Vagina (tissue), 2 donors: Measurements from ENCODE around the gene MICAL2. TPM values are rescaled to one million over a fixed set of nuclear protein-coding genes. Genes with fewer than 3 reads are reported as not detected.

Experiments used
- DNase-seq, 2 donors: peaks; one replicate each; pipeline ENCODE4 v3.0.0-alpha.2; 2017; ENCODE audit errors: extremely low spot score in 2 of 2
- H3K27ac ChIP-seq: fragments of 200-600 bp; sonication (generic); one replicate; pipeline ENCODE4 v1.5.1; 2019
- H3K27me3 ChIP-seq: fragments of 200-600 bp; sonication (generic); one replicate; pipeline ENCODE4 v1.5.1; 2019
- H3K36me3 ChIP-seq, 2 donors: fragments of 200-600 bp; sonication (generic); one replicate each; pipeline ENCODE4 v1.5.1; 2017 to 2019
- H3K4me1 ChIP-seq: fragments of 200-600 bp; sonication (generic); one replicate; pipeline ENCODE4 v1.5.1; 2019
- H3K4me3 ChIP-seq, 2 donors: fragments of 200-600 bp; sonication (generic); 1 replicate in 1 of 2; 2 replicates in 1 of 2; pipeline ENCODE4 v1.5.1; 2016 to 2019
- H3K9me3 ChIP-seq: fragments of 200-600 bp; sonication (generic); one replicate; pipeline ENCODE4 v1.5.1; 2019
- POLR2A ChIP-seq, 2 donors: fragments of 450-650 bp; IDR thresholded peaks; one replicate each; pipeline ENCODE4 v1.6.1; 2017; ENCODE audit warnings: antibody characterized with exemption in 2 of 2, mild to moderate bottlenecking in 2 of 2, moderate library complexity in 2 of 2
- POLR2AphosphoS5 ChIP-seq, 2 donors: sonication (generic); formaldehyde crosslinking; IDR thresholded peaks; one replicate each; pipeline ENCODE4 v1.9.0; 2017; ENCODE audit warnings: antibody characterized with exemption in 2 of 2, mild to moderate bottlenecking in 2 of 2, low read depth in 1 of 2; ENCODE audit not compliant: insufficient read depth in 1 of 2
- intact Hi-C: fragments of 100-400 bp; cut with DNase I; formaldehyde crosslinking; loops from one replicate; pipeline ENCODE4 v1.15.1; 2023
- total RNA-seq: library from RNA; depleted of rRNA; stranded (reverse); fragments of >200 nt; gene quantifications from one replicate; pipeline ENCODE4 v1.2.3, GENCODE V29; 2016
- TF ChIP-seq, protein P1 (sequence below), 3 experiments: fragments of 450-650 bp in 2 of 3; fragments of 200-600 bp in 1 of 3; sonication (generic) in 1 of 3; IDR thresholded peaks; one replicate each; pipeline ENCODE4 v1.5.1; 2017 to 2019; ENCODE audit warnings: antibody characterized with exemption in 3 of 3, mild to moderate bottlenecking in 2 of 3, moderate library complexity in 2 of 3

The MICAL2 gene
- total RNA-seq, 1 donor from 2014 or later = 41.7 TPM

DNA sequence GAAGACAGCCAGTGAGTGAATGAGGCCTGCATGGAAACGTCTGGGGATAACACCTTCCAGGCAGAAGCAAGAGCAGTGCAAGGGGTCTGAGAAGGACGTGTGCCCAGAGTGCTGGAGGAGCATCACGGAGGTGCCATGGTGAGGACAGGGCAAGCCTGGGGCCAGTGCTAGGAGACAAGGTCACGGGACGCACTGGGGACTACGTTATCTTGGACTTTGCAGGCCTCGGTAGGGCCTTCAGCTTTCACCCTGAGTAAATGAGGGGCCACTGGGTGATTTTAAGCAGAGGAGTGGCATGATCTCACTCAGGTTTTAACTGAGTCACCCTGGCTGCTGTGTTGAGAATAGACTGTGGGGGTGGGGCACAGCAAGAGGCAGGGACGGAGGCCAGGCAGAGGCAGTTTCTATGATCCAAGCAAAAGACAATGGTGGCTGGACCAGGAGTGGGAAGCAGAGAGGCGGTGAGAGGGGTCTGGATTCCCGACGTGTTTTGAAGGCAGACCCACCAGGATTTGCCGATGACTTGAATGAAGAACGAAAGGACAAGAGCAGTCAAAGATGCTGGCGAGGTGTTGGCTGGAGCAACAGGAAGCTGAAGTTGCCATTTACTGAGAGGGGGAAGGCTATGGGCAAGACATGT lies 164.3 kb downstream of the MICAL2 start:
- no peak overlapping the region for H3K4me3 ChIP-seq
- H3K9me3 ChIP-seq = no peaks in the 10 kb centered on the region
- no peaks in the 10 kb centered on the region for H3K27me3 ChIP-seq
- TF ChIP-seq POLR2AphosphoS5 (IDR thresholded peaks at IDR 0.05; ENCODE audit: insufficient read depth in 1 of 2, low read depth in 1 of 2) (no peak), POLR2A (IDR thresholded peaks at IDR 0.05) (no peak)
- TF ChIP-seq, protein P1, sequence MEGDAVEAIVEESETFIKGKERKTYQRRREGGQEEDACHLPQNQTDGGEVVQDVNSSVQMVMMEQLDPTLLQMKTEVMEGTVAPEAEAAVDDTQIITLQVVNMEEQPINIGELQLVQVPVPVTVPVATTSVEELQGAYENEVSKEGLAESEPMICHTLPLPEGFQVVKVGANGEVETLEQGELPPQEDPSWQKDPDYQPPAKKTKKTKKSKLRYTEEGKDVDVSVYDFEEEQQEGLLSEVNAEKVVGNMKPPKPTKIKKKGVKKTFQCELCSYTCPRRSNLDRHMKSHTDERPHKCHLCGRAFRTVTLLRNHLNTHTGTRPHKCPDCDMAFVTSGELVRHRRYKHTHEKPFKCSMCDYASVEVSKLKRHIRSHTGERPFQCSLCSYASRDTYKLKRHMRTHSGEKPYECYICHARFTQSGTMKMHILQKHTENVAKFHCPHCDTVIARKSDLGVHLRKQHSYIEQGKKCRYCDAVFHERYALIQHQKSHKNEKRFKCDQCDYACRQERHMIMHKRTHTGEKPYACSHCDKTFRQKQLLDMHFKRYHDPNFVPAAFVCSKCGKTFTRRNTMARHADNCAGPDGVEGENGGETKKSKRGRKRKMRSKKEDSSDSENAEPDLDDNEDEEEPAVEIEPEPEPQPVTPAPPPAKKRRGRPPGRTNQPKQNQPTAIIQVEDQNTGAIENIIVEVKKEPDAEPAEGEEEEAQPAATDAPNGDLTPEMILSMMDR (IDR thresholded peaks at IDR 0.05) = no peak
- H3K36me3 ChIP-seq = no peaks in the 10 kb centered on the region
- H3K27ac ChIP-seq = no peak overlapping the region
- intact Hi-C loops = loop anchor here (10.0 kb wide), 1 partner anchor 470 kb away; no protein-coding TSS in a partner anchor
- no peaks in the 10 kb centered on the region for H3K4me1 ChIP-seq
- DNase-seq = no peak

DNA sequence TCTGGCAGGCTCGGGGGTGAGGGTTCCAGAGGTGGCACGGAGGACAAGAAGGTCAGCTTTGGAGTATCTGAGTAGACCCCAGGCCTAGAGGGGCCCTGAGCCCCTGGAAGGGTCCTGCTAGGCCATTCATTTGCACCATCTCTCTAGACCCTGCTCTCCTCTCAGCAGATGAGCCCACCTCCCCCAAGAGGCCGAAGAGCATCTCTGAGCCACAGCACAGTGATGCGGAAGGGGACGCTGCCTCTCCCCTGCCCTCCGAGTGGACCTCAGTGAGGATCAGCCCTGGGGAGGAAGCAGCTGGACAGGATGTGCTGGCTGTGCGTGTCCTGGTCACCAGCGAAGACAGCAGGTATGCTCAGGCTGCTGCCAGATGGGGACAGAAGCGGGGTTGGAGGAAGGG lies 165.4 kb downstream of the MICAL2 start:
- no peaks in the 10 kb centered on the region for H3K4me1 ChIP-seq
- no peaks in the 10 kb centered on the region for H3K36me3 ChIP-seq
- H3K27ac ChIP-seq = no peak overlapping the region
- TF ChIP-seq, protein P1 (IDR thresholded peaks at IDR 0.05) = no peak
- TF ChIP-seq POLR2A (IDR thresholded peaks at IDR 0.05) (no peak), POLR2AphosphoS5 (IDR thresholded peaks at IDR 0.05; ENCODE audit: insufficient read depth in 1 of 2, low read depth in 1 of 2) (no peak)
- H3K27me3 ChIP-seq = no peaks in the 10 kb centered on the region
- DNase-seq = no peak
- intact Hi-C loops = loop anchor here (10.0 kb wide), 1 partner anchor 471 kb away; no protein-coding TSS in a partner anchor
- no peaks in the 10 kb centered on the region for H3K9me3 ChIP-seq
- no peak overlapping the region for H3K4me3 ChIP-seq

DNA sequence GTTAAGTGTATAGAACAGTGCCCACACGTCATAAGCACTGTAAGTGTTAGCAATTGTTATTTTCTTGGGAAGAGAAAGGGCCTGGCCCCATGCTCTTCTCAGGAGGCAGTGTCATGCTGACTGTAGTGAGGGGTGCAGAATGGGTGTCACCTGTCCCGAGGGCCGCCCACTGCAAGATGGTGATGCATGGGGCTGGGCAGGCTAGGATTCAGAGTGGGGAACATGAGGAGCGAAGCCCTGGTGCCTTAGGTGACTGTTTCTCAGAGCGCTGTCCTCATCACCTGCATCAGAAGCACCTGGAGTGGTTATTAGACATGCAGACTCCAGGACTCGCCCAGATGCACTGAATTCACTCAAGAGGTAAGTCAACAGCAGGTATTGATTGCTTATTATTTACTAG lies 166.0 kb downstream of the MICAL2 start:
- Histone ChIP-seq H3K36me3 (no peaks in the 10 kb centered on the region), H3K9me3 (no peaks in the 10 kb centered on the region), H3K4me3 (no peak overlapping the region), H3K27me3 (no peaks in the 10 kb centered on the region), H3K27ac (no peak overlapping the region), H3K4me1 (no peaks in the 10 kb centered on the region)
- DNase-seq = no peak
- no peak for TF ChIP-seq POLR2A (IDR thresholded peaks at IDR 0.05)
- no peak for TF ChIP-seq POLR2AphosphoS5 (IDR thresholded peaks at IDR 0.05; ENCODE audit: insufficient read depth in 1 of 2, low read depth in 1 of 2)
- TF ChIP-seq, protein P1 (IDR thresholded peaks at IDR 0.05) = no peak
- intact Hi-C loops = loop anchor here (10.0 kb wide), 1 partner anchor 472 kb away; no protein-coding TSS in a partner anchor

- H3K27ac ChIP-seq = no peak overlapping the region
- no peak for TF ChIP-seq POLR2A (IDR thresholded peaks at IDR 0.05)
- TF ChIP-seq, protein P1 (IDR thresholded peaks at IDR 0.05) = no peak
- no peak for TF ChIP-seq POLR2AphosphoS5 (IDR thresholded peaks at IDR 0.05; ENCODE audit: insufficient read depth in 1 of 2, low read depth in 1 of 2)
- no peak for DNase-seq
Measured at GRCh38 chr11:12276831-12277475, 166.6 kb downstream of the MICAL2 start.

More at GRCh38 chr11:12276831-12277475, 166.6 kb downstream of the MICAL2 start:
- H3K36me3 ChIP-seq = no peaks in the 10 kb centered on the region
- H3K9me3 ChIP-seq = no peaks in the 10 kb centered on the region
- intact Hi-C loops = loop anchor here (10.0 kb wide), 1 partner anchor 472 kb away; no protein-coding TSS in a partner anchor
- no peaks in the 10 kb centered on the region for H3K4me1 ChIP-seq
- H3K4me3 ChIP-seq = no peak overlapping the region
- no peaks in the 10 kb centered on the region for H3K27me3 ChIP-seq
